ENCODE results near the gene DESI1. TPM values are rescaled to one million over a fixed set of nuclear protein-coding genes. Genes with fewer than 3 reads are reported as not detected.
"Not testable (repeated sequence)": the region's sequence is repeated elsewhere in the genome, so short reads cannot be mapped to it uniquely, and the experiment has no call there.

The DESI1 gene
- polyA plus RNA-seq, 4 donors = 20.4 to 30.0 (median 29.9) TPM

- peak; percentile 96 to 99 (median 99) for DNase-seq (ENCODE audit: low read depth in 4 of 4, low spot score in 3 of 4)
Measured at GRCh38 chr22:41589391-41590241, 31.2 kb downstream of the DESI1 start, which contains the start of gene PMM1. Gene PMM1 (minus strand): TSS chr22:41589840. CDS start chr22:41589805, 35 bp downstream.

GRCh38 chr22:41587347-41587723 lies 33.5 kb downstream of the DESI1 start:
- no peak for DNase-seq (ENCODE audit: low read depth in 4 of 4, low spot score in 3 of 4)

DNA sequence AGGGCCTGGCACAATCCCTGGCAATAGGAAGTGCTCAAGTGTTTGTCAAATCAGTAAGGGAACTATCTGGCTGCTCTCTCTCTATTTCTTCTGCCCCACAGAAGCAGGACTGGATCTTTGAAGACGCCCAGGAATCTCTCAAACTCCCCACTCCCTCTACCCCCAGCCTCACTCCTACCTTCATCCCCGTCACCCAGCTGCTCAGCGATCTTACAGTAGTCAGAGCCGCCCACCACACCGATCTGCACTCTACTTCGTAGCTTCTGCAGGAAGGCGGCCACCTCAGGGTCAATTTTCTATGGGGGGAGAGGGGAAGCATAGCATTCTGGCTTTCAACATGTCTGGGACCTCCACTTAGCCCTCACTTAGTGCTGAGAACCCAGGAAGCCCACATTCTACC lies 34.9 kb downstream of the DESI1 start:
- DNase-seq (ENCODE audit: low read depth in 4 of 4, low spot score in 3 of 4) = no peak

DNA sequence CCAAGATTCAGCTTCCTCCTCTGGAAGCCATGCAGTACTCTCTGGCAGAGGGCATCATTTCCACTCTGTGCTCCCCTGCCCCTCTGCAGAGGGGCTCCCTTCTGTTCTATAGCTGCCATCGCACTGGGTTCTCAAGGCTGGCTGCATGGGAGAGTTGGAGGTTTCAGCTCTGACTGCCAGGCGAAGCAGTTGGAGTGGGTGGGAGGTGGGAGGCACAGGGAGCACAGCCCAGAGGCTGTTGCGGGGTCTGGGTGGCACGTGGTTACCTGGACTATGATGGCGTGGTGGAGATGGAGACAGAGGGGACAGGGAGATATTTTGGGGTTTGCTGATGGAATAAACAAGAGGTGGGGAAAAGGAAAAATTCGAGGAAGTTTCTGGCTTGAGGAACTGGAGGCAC lies 36.0 kb downstream of the DESI1 start:
- DNase-seq (ENCODE audit: low read depth in 4 of 4, low spot score in 3 of 4) = no peak

- no peak for DNase-seq (ENCODE audit: low read depth in 4 of 4, low spot score in 3 of 4)
Measured at GRCh38 chr22:41582694-41583093, 38.1 kb downstream of the DESI1 start.

DNA sequence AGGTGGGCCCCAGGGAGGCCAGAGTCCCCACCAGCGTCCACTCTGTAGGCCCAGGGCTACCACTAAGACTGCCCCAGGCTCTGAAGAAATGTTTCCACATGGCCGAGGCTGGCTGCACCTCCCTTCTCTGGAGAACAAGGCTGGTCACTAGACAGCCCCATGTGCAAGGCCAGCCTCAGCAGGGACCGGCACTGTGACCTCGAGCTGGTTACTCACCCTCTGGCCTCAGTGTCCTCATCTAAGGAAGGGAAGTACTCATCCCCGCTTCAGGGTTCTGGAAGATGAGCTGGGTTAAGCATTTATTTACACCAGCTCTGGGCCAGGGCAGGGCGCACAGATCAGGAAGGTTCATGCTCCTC lies 40.9 kb downstream of the DESI1 start:
- DNase-seq (ENCODE audit: low read depth in 4 of 4, low spot score in 3 of 4) = no peak

GRCh38 chr22:41579297-41579996 lies 41.4 kb downstream of the DESI1 start:
- no peak for DNase-seq (ENCODE audit: low read depth in 4 of 4, low spot score in 3 of 4)

DNA sequence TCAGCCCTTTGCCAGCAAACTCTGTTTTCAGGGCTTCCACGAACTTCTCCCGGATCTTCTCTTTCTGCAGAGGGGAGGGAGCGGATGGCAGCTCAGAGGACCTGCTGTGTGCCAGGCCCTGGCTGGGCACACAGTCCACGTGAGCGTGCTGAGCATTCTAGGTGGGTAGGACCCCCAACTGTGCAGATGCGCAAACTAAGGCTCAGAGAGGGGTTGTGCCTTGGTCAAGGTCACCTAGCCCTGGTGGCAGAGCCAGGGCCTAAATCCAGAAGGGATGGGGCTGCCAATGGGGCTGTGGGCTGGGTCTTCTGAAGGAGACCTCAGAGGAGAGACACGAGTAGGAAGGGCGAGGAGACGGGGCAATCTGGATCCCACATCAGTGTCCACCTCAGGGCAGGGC lies 42.0 kb downstream of the DESI1 start:
- DNase-seq (ENCODE audit: low read depth in 4 of 4, low spot score in 3 of 4) = no peak

DNA sequence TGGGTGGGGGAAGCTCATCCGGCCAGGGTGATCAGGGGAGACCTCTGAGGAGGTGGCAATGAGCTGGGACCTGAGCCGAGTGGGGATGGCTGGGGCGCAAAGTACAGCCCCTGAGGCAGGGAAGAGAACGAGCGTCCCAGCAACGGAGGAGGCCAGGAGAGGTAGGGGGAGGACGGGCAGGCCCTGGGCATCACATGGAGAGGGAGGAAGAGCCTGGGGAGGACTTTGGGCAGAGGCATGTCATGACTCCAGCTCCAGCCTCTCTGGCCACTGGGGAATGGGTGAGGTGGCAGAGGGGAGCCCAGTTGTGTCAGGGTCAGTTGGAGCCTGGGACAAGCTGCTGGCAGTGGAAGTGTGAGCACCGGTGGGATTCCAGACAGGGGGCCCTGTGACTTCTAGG lies 42.7 kb downstream of the DESI1 start:
- no peak for DNase-seq (ENCODE audit: low read depth in 4 of 4, low spot score in 3 of 4)

GRCh38 chr22:41576877-41577276 lies 44.0 kb downstream of the DESI1 start:
- no peak for DNase-seq (ENCODE audit: low read depth in 4 of 4, low spot score in 3 of 4)

DNA sequence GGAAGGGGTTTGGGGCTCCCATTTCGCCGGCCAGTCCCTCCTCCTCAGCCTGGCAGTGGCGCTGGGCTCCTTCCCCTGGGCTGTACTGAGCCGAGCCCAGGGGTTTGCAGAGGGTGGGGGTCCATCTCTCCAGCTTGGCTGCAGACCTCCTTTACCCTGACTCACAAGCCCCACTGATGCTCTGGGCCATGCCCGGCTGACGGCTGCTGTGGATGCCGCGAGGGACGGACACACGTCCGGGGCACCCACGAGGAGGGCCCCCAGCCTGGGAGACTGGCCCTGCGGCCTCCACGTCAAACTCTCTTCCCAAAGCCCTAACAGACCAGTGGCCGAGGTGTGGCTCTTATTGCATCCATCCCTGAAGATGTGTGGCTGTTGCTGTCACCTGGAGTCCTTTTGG lies 45.3 kb downstream of the DESI1 start:
- DNase-seq (ENCODE audit: low read depth in 4 of 4, low spot score in 3 of 4) = no peak

DNA sequence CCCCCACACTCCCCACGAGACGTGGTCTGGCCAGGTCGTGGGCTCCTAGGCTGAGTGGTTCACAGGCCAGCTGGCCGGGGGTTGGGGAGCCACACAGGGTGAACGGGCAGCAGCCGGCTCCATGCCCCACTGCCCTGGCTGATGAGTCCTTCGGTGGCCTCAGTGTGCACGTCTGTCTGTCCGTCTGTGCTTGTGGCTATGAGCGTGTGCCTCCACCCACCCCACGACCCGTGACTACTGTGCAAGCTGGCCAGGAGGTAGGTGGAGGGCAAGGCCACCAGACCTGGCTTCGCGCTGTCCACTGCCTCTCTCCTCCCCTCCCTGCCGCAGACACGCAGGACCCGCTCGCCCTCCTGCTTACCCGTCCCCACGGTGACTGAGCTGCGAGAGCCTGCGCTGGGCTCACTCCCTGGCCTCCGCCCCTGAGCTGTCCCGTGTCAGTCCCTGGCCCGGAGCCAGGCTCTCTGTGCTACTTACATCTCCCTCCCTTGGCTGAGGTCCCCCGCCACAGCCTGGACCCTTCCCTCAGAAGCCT lies 45.9 kb downstream of the DESI1 start:
- no peak for DNase-seq (ENCODE audit: low read depth in 4 of 4, low spot score in 3 of 4)

DNA sequence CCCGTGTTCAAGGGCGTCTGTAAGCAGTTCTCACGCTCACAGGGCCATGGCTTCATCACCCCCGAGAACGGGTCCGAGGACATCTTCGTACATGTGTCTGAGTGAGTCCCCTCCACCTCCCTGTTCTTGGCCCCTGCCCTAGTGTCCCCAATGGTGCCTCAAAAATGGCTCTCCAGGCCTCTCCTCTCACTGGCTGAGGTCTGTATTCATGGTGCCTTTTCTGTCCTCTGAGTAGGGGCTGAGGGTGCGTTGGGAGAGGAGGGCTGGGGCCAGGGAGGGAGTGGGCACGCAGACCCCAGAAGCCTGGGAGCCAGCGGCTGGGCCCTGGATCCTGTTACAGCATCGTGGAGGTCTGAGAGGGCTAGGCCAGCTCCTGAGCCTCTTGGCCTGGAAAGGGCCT lies 47.2 kb downstream of the DESI1 start:
- DNase-seq (ENCODE audit: low read depth in 4 of 4, low spot score in 3 of 4) = no peak

- not testable (repeated sequence) for DNase-seq (ENCODE audit: low read depth in 4 of 4, low spot score in 3 of 4)
Measured at GRCh38 chr22:41572305-41572704, 48.5 kb downstream of the DESI1 start.

- no peak for DNase-seq (ENCODE audit: low read depth in 4 of 4, low spot score in 3 of 4)
Measured at GRCh38 chr22:41571786-41572185, 49.1 kb downstream of the DESI1 start.

- no peak for DNase-seq (ENCODE audit: low read depth in 4 of 4, low spot score in 3 of 4)
Measured at GRCh38 chr22:41570221-41570620, 50.6 kb downstream of the DESI1 start.

GRCh38 chr22:41568811-41569210 lies 52.0 kb downstream of the DESI1 start:
- DNase-seq (ENCODE audit: low read depth in 4 of 4, low spot score in 3 of 4) = no peak

- no peak for DNase-seq (ENCODE audit: low read depth in 4 of 4, low spot score in 3 of 4)
Measured at GRCh38 chr22:41567512-41567768, 53.4 kb downstream of the DESI1 start.

GRCh38 chr22:41565403-41566054 lies 55.3 kb downstream of the DESI1 start:
- DNase-seq (ENCODE audit: low read depth in 4 of 4, low spot score in 3 of 4) = no peak

- no peak for DNase-seq (ENCODE audit: low read depth in 4 of 4, low spot score in 3 of 4)
Measured at GRCh38 chr22:41564563-41564962, 56.3 kb downstream of the DESI1 start.

GRCh38 chr22:41563051-41563711 lies 57.7 kb downstream of the DESI1 start:
- no peak for DNase-seq (ENCODE audit: low read depth in 4 of 4, low spot score in 3 of 4)
